AG09309 (cell line): ENCODE measurements around the gene CCNY.
"Not testable (repeated sequence)": the region's sequence is repeated elsewhere in the genome, so short reads cannot be mapped to it uniquely, and the experiment has no call there.

ENCODE experiments used
- DNase-seq: peaks from one replicate; pipeline ENCODE4 v3.0.0-alpha.2; 2010; ENCODE audit warnings: low read depth
- H3K4me3 ChIP-seq: 2 replicates; pipeline ENCODE4 v1.5.1; 2011; ENCODE audit warnings: mild to moderate bottlenecking, low read depth, low read length, moderate library complexity; ENCODE audit not compliant: control insufficient read depth
- CTCF ChIP-seq: IDR thresholded peaks from 2 replicates; pipeline ENCODE4 v1.5.1; 2011; ENCODE audit warnings: mild to moderate bottlenecking, low read depth, low read length, inconsistent platforms; ENCODE audit not compliant: insufficient read depth, control insufficient read depth; ENCODE audit errors: missing control alignments

Gene CCNY

GRCh38 chr10:35306852-35307251 is 29.5 kb upstream of the CCNY start:
- DNase-seq: no peak
- no peak overlapping the region for H3K4me3 ChIP-seq
- TF ChIP-seq CTCF: no peak

- DNase-seq: no peak
- no peak for TF ChIP-seq CTCF
- no peak overlapping the region for H3K4me3 ChIP-seq
These were observed 29.0 kb upstream of the CCNY start for GRCh38 chr10:35307297-35307696.

GRCh38 chr10:35308809-35309208 is 27.5 kb upstream of the CCNY start:
- TF ChIP-seq CTCF: no peak
- no peak for DNase-seq
- H3K4me3 ChIP-seq: no peak overlapping the region

- H3K4me3 ChIP-seq, DNase-seq: not testable (repeated sequence)
These were observed 22.2 kb upstream of the CCNY start for GRCh38 chr10:35314142-35314541.

GRCh38 chr10:35315235-35315634 is 21.1 kb upstream of the CCNY start:
- not testable (repeated sequence) for H3K4me3 ChIP-seq, DNase-seq

GRCh38 chr10:35316218-35316967 is 19.9 kb upstream of the CCNY start:
- no peak overlapping the region for H3K4me3 ChIP-seq
- no peak for TF ChIP-seq CTCF
- no peak for DNase-seq

- no peak for TF ChIP-seq CTCF
These were observed 17.8 kb upstream of the CCNY start for GRCh38 chr10:35318551-35318950.

GRCh38 chr10:35320341-35320740 is 16.0 kb upstream of the CCNY start:
- no peak for TF ChIP-seq CTCF
- no peak for DNase-seq
- H3K4me3 ChIP-seq: no peak overlapping the region

More at GRCh38 chr10:35318551-35318950, 17.8 kb upstream of the CCNY start:
- DNase-seq: no peak
- H3K4me3 ChIP-seq: no peak overlapping the region
